Osteoblast (primary cell): ENCODE data around the gene AHCY. TPM values are rescaled to one million over a fixed set of nuclear protein-coding genes. Genes with fewer than 3 reads are reported as not detected.
"Not testable (repeated sequence)": the region's sequence is repeated elsewhere in the genome, so short reads cannot be mapped to it uniquely, and the experiment has no call there.

ENCODE experiments used
- DNase-seq: peaks from one replicate; pipeline ENCODE4 v3.0.0; 2011; ENCODE audit warnings: low spot score, mixed read lengths; ENCODE audit not compliant: insufficient read length; ENCODE audit errors: missing footprints
- H2AFZ ChIP-seq: 2 replicates; pipeline ENCODE4 v1.6.0; 2011; ENCODE audit warnings: mild to moderate bottlenecking, low read length
- H3K27ac ChIP-seq: 2 replicates; pipeline ENCODE4 v1.5.1; 2011; ENCODE audit warnings: mild to moderate bottlenecking, low read depth, low read length, moderate library complexity
- H3K27me3 ChIP-seq: 2 replicates; pipeline ENCODE4 v1.6.0; 2012; ENCODE audit warnings: mild to moderate bottlenecking, control low read depth, inconsistent platforms, low read length, moderate library complexity; ENCODE audit not compliant: insufficient read depth
- H3K36me3 ChIP-seq: 2 replicates; pipeline ENCODE4 v1.5.1; 2011; ENCODE audit warnings: mild to moderate bottlenecking, low read length, control low read depth, moderate library complexity; ENCODE audit not compliant: insufficient read depth
- H3K4me1 ChIP-seq: 2 replicates; pipeline ENCODE4 v1.5.1; 2011; ENCODE audit warnings: mild to moderate bottlenecking, low read length, control low read depth, moderate library complexity; ENCODE audit not compliant: insufficient read depth
- H3K4me2 ChIP-seq: 2 replicates; pipeline ENCODE4 v1.6.0; 2011; ENCODE audit warnings: mild to moderate bottlenecking, low read length; ENCODE audit not compliant: insufficient read depth
- H3K4me3 ChIP-seq: fragments of 200-600 bp; sonication (generic); 3 replicates; pipeline ENCODE4 v1.5.1; 2012; ENCODE audit warnings: mild to moderate bottlenecking, low read length, inconsistent platforms; ENCODE audit not compliant: insufficient read depth
- H3K79me2 ChIP-seq: 2 replicates; pipeline ENCODE4 v1.6.0; 2012; ENCODE audit warnings: mild to moderate bottlenecking, low read length, control low read depth, inconsistent platforms; ENCODE audit not compliant: insufficient read depth
- H3K9me3 ChIP-seq: 2 replicates; pipeline ENCODE4 v1.5.1; 2011; ENCODE audit warnings: low read depth, low read length, control low read depth
- H4K20me1 ChIP-seq: 2 replicates; pipeline ENCODE4 v1.6.0; 2012; ENCODE audit warnings: mild to moderate bottlenecking, low read length, control low read depth; ENCODE audit not compliant: insufficient read depth
- total RNA-seq: library from RNA; depleted of rRNA; stranded (reverse); fragments of >200 nt; gene quantifications from 2 replicates; pipeline ENCODE4 v1.2.3, GENCODE V29; 2012
- TF ChIP-seq, protein P1 (sequence below): IDR thresholded peaks from 2 replicates; pipeline ENCODE4 v1.5.1; 2011; ENCODE audit warnings: mild to moderate bottlenecking, low read depth, low read length, moderate library complexity; ENCODE audit errors: extremely low read depth

The AHCY gene
- total RNA-seq, 1 donor = 87.6 TPM

- Histone ChIP-seq H3K27me3 (no peaks in the 10 kb centered on the region), H3K9me3 (no peaks in the 10 kb centered on the region), H3K36me3 (no peaks in the 10 kb centered on the region), H3K4me1 (peaks cover 7% of the 10 kb centered on the region), H3K4me3 (no peak overlapping the region), H3K27ac (no peak overlapping the region), H2AFZ (no peak overlapping the region), H3K79me2 (no peaks in the 10 kb centered on the region), H3K4me2 (no peak overlapping the region), H4K20me1 (no peaks in the 10 kb centered on the region)
- DNase-seq = no peak
- TF ChIP-seq, protein P1, sequence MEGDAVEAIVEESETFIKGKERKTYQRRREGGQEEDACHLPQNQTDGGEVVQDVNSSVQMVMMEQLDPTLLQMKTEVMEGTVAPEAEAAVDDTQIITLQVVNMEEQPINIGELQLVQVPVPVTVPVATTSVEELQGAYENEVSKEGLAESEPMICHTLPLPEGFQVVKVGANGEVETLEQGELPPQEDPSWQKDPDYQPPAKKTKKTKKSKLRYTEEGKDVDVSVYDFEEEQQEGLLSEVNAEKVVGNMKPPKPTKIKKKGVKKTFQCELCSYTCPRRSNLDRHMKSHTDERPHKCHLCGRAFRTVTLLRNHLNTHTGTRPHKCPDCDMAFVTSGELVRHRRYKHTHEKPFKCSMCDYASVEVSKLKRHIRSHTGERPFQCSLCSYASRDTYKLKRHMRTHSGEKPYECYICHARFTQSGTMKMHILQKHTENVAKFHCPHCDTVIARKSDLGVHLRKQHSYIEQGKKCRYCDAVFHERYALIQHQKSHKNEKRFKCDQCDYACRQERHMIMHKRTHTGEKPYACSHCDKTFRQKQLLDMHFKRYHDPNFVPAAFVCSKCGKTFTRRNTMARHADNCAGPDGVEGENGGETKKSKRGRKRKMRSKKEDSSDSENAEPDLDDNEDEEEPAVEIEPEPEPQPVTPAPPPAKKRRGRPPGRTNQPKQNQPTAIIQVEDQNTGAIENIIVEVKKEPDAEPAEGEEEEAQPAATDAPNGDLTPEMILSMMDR = no peak
Measured at GRCh38 chr20:34333786-34334185, 30.6 kb upstream of the AHCY start.

- DNase-seq = no peak
- Histone ChIP-seq H3K36me3 (no peaks in the 10 kb centered on the region), H3K27me3 (no peaks in the 10 kb centered on the region)
Measured at GRCh38 chr20:34332262-34332920, 29.2 kb upstream of the AHCY start.

GRCh38 chr20:34331838-34332237 is 28.7 kb upstream of the AHCY start:
- Histone ChIP-seq H3K27ac (no peak overlapping the region), H2AFZ (no peak overlapping the region), H3K4me3 (no peak overlapping the region), H3K79me2 (no peaks in the 10 kb centered on the region), H3K27me3 (no peaks in the 10 kb centered on the region), H3K4me2 (no peak overlapping the region), H3K4me1 (peaks cover 7% of the 10 kb centered on the region), H4K20me1 (no peaks in the 10 kb centered on the region), H3K36me3 (no peaks in the 10 kb centered on the region), H3K9me3 (no peaks in the 10 kb centered on the region)
- TF ChIP-seq, protein P1 = no peak
- no peak for DNase-seq

More at GRCh38 chr20:34332262-34332920, 29.2 kb upstream of the AHCY start:
- Histone ChIP-seq H3K4me1 (peaks cover 7% of the 10 kb centered on the region), H3K79me2 (no peaks in the 10 kb centered on the region), H3K27ac (no peak overlapping the region), H3K9me3 (no peaks in the 10 kb centered on the region), H3K4me2 (no peak overlapping the region), H2AFZ (no peak overlapping the region), H3K4me3 (no peak overlapping the region), H4K20me1 (no peaks in the 10 kb centered on the region)
- TF ChIP-seq, protein P1 = no peak

- H3K9me3 ChIP-seq, H3K79me2 ChIP-seq, H3K4me1 ChIP-seq, H3K4me2 ChIP-seq, H3K36me3 ChIP-seq, H3K27ac ChIP-seq, H3K27me3 ChIP-seq, H3K4me3 ChIP-seq, DNase-seq, H4K20me1 ChIP-seq, H2AFZ ChIP-seq: not testable (repeated sequence)
Measured at GRCh38 chr20:34330861-34331544, 27.8 kb upstream of the AHCY start.
